ENCODE results near the gene TMEM217. TPM values are rescaled to one million over a fixed set of nuclear protein-coding genes. Genes with fewer than 3 reads are reported as not detected.

The TMEM217 gene
- total and polyA plus RNA-seq, 2 of the 8 experiments (the other 6 are each of a cell fraction or from before 2014, with no cell fraction given): 0.60 to 1.1 TPM

DNA sequence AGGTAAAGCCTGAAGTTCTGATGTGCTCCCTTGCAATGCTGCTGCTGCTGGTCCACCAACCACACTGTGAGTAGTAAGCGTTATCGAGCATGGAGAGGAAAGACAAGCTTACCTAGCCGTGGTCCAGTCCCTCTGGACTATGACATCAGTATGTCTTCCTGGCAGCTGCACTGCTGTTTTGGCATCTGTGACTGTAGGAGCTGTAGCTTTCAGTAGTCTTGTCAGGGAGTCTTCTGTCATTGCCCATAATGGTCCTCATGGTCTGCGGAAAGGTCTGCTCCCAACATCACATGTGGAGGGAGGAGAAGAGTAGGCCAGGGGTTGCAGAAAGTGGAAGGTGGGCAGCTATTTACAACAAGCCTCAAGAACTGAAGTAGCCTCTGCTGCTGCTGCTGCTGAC, 26.8 kb upstream of the TMEM217 start:
- CTCF ChIA-PET (ENCODE audit: partially characterized antibody): interaction anchor here (1.2 to 1.9 kb wide), 3 partner anchors 10 to 29 kb away, joined by 3 to 5 read pairs (median 3); no protein-coding TSS in a partner anchor
- H2BK20ac ChIP-seq (ENCODE audit: low read length): no peak overlapping the region
- H3K23me2 ChIP-seq (ENCODE audit: low read depth, low read length): no peaks in the 10 kb centered on the region
- no peak overlapping the region for H4K8ac ChIP-seq (ENCODE audit: extremely low read depth, insufficient read depth, low read length)
- no peak overlapping the region for H3K4me2 ChIP-seq (ENCODE audit: insufficient read depth in 1 of 2, low read depth in 2 of 2, low read length in 2 of 2)
- no peak overlapping the region for H3K4me3 ChIP-seq (ENCODE audit: extremely low read depth in 1 of 4, insufficient read depth in 2 of 4, low read depth in 3 of 4, low read length in 4 of 4)
- no peak overlapping the region for H2AK5ac ChIP-seq (ENCODE audit: low read depth, low read length)
- no peak overlapping the region for H2BK12ac ChIP-seq (ENCODE audit: low read depth, low read length)
- peaks cover 2 to 3% of the 10 kb centered on the region in 2 experiments for H4K20me1 ChIP-seq (replicated peaks in 1 of 2; ENCODE audit: control insufficient read depth in 1 of 2, insufficient read depth in 2 of 2, low read length in 2 of 2)
- no peak overlapping the region for H3K14ac ChIP-seq (ENCODE audit: insufficient read length)
- WGBS, 2 experiments (ENCODE audit: extremely low coverage in 1 of 2, insufficient coverage in 1 of 2, insufficient read length in 1 of 2, insufficient replicate concordance in 2 of 2, low coverage in 1 of 2, low lambda C conversion rate in 2 of 2, missing lambda C conversion rate in 1 of 2): 89% methylated on average over 4 of the region's 4 CpGs; no CpG with 5 or more reads in 1 of the 2 experiments
- no peak overlapping the region for H3K23ac ChIP-seq (ENCODE audit: insufficient read length)
- TF ChIP-seq, protein P1, sequence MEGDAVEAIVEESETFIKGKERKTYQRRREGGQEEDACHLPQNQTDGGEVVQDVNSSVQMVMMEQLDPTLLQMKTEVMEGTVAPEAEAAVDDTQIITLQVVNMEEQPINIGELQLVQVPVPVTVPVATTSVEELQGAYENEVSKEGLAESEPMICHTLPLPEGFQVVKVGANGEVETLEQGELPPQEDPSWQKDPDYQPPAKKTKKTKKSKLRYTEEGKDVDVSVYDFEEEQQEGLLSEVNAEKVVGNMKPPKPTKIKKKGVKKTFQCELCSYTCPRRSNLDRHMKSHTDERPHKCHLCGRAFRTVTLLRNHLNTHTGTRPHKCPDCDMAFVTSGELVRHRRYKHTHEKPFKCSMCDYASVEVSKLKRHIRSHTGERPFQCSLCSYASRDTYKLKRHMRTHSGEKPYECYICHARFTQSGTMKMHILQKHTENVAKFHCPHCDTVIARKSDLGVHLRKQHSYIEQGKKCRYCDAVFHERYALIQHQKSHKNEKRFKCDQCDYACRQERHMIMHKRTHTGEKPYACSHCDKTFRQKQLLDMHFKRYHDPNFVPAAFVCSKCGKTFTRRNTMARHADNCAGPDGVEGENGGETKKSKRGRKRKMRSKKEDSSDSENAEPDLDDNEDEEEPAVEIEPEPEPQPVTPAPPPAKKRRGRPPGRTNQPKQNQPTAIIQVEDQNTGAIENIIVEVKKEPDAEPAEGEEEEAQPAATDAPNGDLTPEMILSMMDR (IDR thresholded peaks at IDR 0.05; ENCODE audit: control extremely low read depth in 1 of 3, insufficient read depth in 1 of 3, low read depth in 1 of 3, low read length in 3 of 3): no peak
- no peak for TF ChIP-seq GABPA (IDR thresholded peaks at IDR 0.05; ENCODE audit: borderline replicate concordance, insufficient read depth, low read length)
- TF ChIP-seq, protein P2, sequence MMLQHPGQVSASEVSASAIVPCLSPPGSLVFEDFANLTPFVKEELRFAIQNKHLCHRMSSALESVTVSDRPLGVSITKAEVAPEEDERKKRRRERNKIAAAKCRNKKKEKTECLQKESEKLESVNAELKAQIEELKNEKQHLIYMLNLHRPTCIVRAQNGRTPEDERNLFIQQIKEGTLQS (IDR thresholded peaks at IDR 0.05; ENCODE audit: insufficient read depth, low read depth, low read length): no peak
- FAIRE-seq: no peak
- H3K18ac ChIP-seq (ENCODE audit: extremely low read depth, low read length): no peak overlapping the region
- H3K4me1 ChIP-seq (replicated peaks in 1 of 4; ENCODE audit: control insufficient read depth in 3 of 4, insufficient read depth in 4 of 4, low read length in 3 of 4): no peaks in the 10 kb centered on the region
- no peak for DNase-seq (ENCODE audit: low read depth in 1 of 2, low spot score in 2 of 2)
- no peak overlapping the region for H3K4ac ChIP-seq (replicated peaks; ENCODE audit: insufficient read length, low read depth, low read length)
- no peak overlapping the region for H2BK5ac ChIP-seq (ENCODE audit: low read depth, low read length)
- peaks cover 7 to 37% (median 33%) of the 10 kb centered on the region in 4 experiments for H3K36me3 ChIP-seq (ENCODE audit: control insufficient read depth in 2 of 4, insufficient read depth in 4 of 4, low read length in 3 of 4)
- H3K9ac ChIP-seq (replicated peaks in 1 of 4; ENCODE audit: extremely low read depth in 1 of 4, low read depth in 3 of 4, low read length in 3 of 4): no peak overlapping the region
- no peak overlapping the region for H3K56ac ChIP-seq (replicated peaks; ENCODE audit: insufficient read length, low read depth, low read length)
- no peaks in the 10 kb centered on the region; a peak in 1 of 4 replicates for H3K79me2 ChIP-seq (ENCODE audit: control insufficient read depth in 1 of 2, insufficient read depth in 2 of 2, low read length in 2 of 2)
- H2AFZ ChIP-seq (ENCODE audit: low read length): no peak overlapping the region
- H4K91ac ChIP-seq (replicated peaks; ENCODE audit: insufficient read length, low read length): no peak overlapping the region
- H2BK120ac ChIP-seq (replicated peaks; ENCODE audit: low read depth, low read length): no peak overlapping the region
- POLR2A ChIA-PET (ENCODE audit: partially characterized antibody): interaction anchor here (1.1 to 1.5 kb wide), 2 partner anchors 11 to 402 kb away, joined by 3 read pairs; no protein-coding TSS in a partner anchor
- H3K9me3 ChIP-seq (ENCODE audit: insufficient read depth in 2 of 2, low read depth in 1 of 2, low read length in 1 of 2): no peaks in the 10 kb centered on the region
- H4K5ac ChIP-seq (ENCODE audit: insufficient read length, low read depth, low read length): no peak overlapping the region
- no peaks in the 10 kb centered on the region for H3K27me3 ChIP-seq (replicated peaks in 1 of 4; ENCODE audit: control insufficient read depth in 3 of 4, extremely low read depth in 1 of 4, insufficient read depth in 3 of 4, low read length in 3 of 4)
- no peak overlapping the region for H2BK15ac ChIP-seq (ENCODE audit: low read length)
- H3K79me1 ChIP-seq (ENCODE audit: low read depth, low read length): no peaks in the 10 kb centered on the region; the same call in 1 of the 2 replicates
- H3K27ac ChIP-seq (ENCODE audit: low read depth, low read length): no peak overlapping the region
